ENCODE results near the gene SHB. TPM values are rescaled to one million over a fixed set of nuclear protein-coding genes. Genes with fewer than 3 reads are reported as not detected.

The SHB gene
- total and polyA plus RNA-seq, 2 donors (not counting 1 experiment from before 2014, with no cell fraction given) = 9.9 to 13.9 TPM

- no peak overlapping the region for H3K27ac ChIP-seq (ENCODE audit: insufficient read depth, low read length)
- H2AFZ ChIP-seq (ENCODE audit: low read length) = no peak overlapping the region
Observed at GRCh38 chr9:38079461-38080031, 10.5 kb upstream of the SHB start.

GRCh38 chr9:38075272-38075671, 6.2 kb upstream of the SHB start:
- no peak overlapping the region for H3K4me2 ChIP-seq (ENCODE audit: extremely low read depth, insufficient read depth, low read length)
- no peak overlapping the region for H3K27ac ChIP-seq (ENCODE audit: insufficient read depth, low read length)
- H3K79me2 ChIP-seq (ENCODE audit: control insufficient read depth, insufficient read depth, low read length) = no peaks in the 10 kb centered on the region
- no peaks in the 10 kb centered on the region for H3K36me3 ChIP-seq (ENCODE audit: control insufficient read depth, insufficient read depth, low read length)
- no peak overlapping the region for H2AFZ ChIP-seq (ENCODE audit: low read length)
- H3K4me3 ChIP-seq (replicated peaks in 1 of 4; ENCODE audit: control extremely low read depth in 1 of 4, insufficient read depth in 1 of 4, low read depth in 3 of 4, low read length in 4 of 4) = no peak overlapping the region
- DNase-seq (ENCODE audit: low read depth in 2 of 2) = no peak
- no peaks in the 10 kb centered on the region for H4K20me1 ChIP-seq (ENCODE audit: control insufficient read depth, extremely low read depth, insufficient read depth, low read length)
- no peak for TF ChIP-seq CTCF (conservative IDR thresholded peaks at IDR 0.05 in 1 of 2, IDR thresholded peaks at IDR 0.05 in 1 of 2; ENCODE audit: low read depth in 1 of 2, low read length in 2 of 2)
- no peak for TF ChIP-seq EZH2 (IDR thresholded peaks at IDR 0.05; ENCODE audit: low read length, missing control alignments)
- H3K4me1 ChIP-seq (ENCODE audit: control insufficient read depth, extremely low read depth, insufficient read depth, low read length) = peaks cover 7% of the 10 kb centered on the region
- H3K9me3 ChIP-seq (ENCODE audit: control insufficient read depth, insufficient read depth, low read depth, low read length) = no peaks in the 10 kb centered on the region
- H3K27me3 ChIP-seq (ENCODE audit: control insufficient read depth, insufficient read depth, low read length) = no peaks in the 10 kb centered on the region
- H3K9ac ChIP-seq (ENCODE audit: insufficient read depth, low read length) = no peak overlapping the region

More at GRCh38 chr9:38079461-38080031, 10.5 kb upstream of the SHB start:
- Histone ChIP-seq H3K9me3 (ENCODE audit: control insufficient read depth, insufficient read depth, low read depth, low read length) (no peaks in the 10 kb centered on the region), H3K79me2 (ENCODE audit: control insufficient read depth, insufficient read depth, low read length) (no peaks in the 10 kb centered on the region), H4K20me1 (ENCODE audit: control insufficient read depth, extremely low read depth, insufficient read depth, low read length) (no peaks in the 10 kb centered on the region), H3K4me3 (replicated peaks in 1 of 4; ENCODE audit: control extremely low read depth in 1 of 4, insufficient read depth in 1 of 4, low read depth in 3 of 4, low read length in 4 of 4) (no peak overlapping the region), H3K36me3 (ENCODE audit: control insufficient read depth, insufficient read depth, low read length) (no peaks in the 10 kb centered on the region), H3K4me2 (ENCODE audit: extremely low read depth, insufficient read depth, low read length) (no peak overlapping the region), H3K4me1 (ENCODE audit: control insufficient read depth, extremely low read depth, insufficient read depth, low read length) (peaks cover 2% of the 10 kb centered on the region), H3K9ac (ENCODE audit: insufficient read depth, low read length) (no peak overlapping the region), H3K27me3 (ENCODE audit: control insufficient read depth, insufficient read depth, low read length) (no peaks in the 10 kb centered on the region)
- peak; percentile 24 to 68 for DNase-seq (ENCODE audit: low read depth in 2 of 2)
- TF ChIP-seq CTCF (conservative IDR thresholded peaks at IDR 0.05 in 1 of 2, IDR thresholded peaks at IDR 0.05 in 1 of 2; ENCODE audit: low read depth in 1 of 2, low read length in 2 of 2) (no peak), EZH2 (IDR thresholded peaks at IDR 0.05; ENCODE audit: low read length, missing control alignments) (no peak)

- H3K4me3 ChIP-seq (replicated peaks in 1 of 4; ENCODE audit: control extremely low read depth in 1 of 4, insufficient read depth in 1 of 4, low read depth in 3 of 4, low read length in 4 of 4) = no peak overlapping the region
- no peaks in the 10 kb centered on the region for H4K20me1 ChIP-seq (ENCODE audit: control insufficient read depth, extremely low read depth, insufficient read depth, low read length)
- H3K36me3 ChIP-seq (ENCODE audit: control insufficient read depth, insufficient read depth, low read length) = no peaks in the 10 kb centered on the region
- H3K9me3 ChIP-seq (ENCODE audit: control insufficient read depth, insufficient read depth, low read depth, low read length) = no peaks in the 10 kb centered on the region
- no peaks in the 10 kb centered on the region for H3K27me3 ChIP-seq (ENCODE audit: control insufficient read depth, insufficient read depth, low read length)
- no peak overlapping the region for H3K9ac ChIP-seq (ENCODE audit: insufficient read depth, low read length)
- no peaks in the 10 kb centered on the region for H3K79me2 ChIP-seq (ENCODE audit: control insufficient read depth, insufficient read depth, low read length)
- peak; percentile 11 to 68 for DNase-seq (ENCODE audit: low read depth in 2 of 2)
- TF ChIP-seq EZH2 (IDR thresholded peaks at IDR 0.05; ENCODE audit: low read length, missing control alignments) (no peak), CTCF (conservative IDR thresholded peaks at IDR 0.05 in 1 of 2, IDR thresholded peaks at IDR 0.05 in 1 of 2; ENCODE audit: low read depth in 1 of 2, low read length in 2 of 2) (no peak)
- peak overlapping the region; percentile 52 for H2AFZ ChIP-seq (ENCODE audit: low read length)
- H3K4me2 ChIP-seq (ENCODE audit: extremely low read depth, insufficient read depth, low read length) = peak overlapping the region; percentile 27
- no peak overlapping the region for H3K27ac ChIP-seq (ENCODE audit: insufficient read depth, low read length)
- H3K4me1 ChIP-seq (ENCODE audit: control insufficient read depth, extremely low read depth, insufficient read depth, low read length) = peaks cover 10% of the 10 kb centered on the region
Observed at GRCh38 chr9:38074441-38074961, 5.5 kb upstream of the SHB start.
